ENCODE measurements around the gene GPR31.

The GPR31 gene

DNA sequence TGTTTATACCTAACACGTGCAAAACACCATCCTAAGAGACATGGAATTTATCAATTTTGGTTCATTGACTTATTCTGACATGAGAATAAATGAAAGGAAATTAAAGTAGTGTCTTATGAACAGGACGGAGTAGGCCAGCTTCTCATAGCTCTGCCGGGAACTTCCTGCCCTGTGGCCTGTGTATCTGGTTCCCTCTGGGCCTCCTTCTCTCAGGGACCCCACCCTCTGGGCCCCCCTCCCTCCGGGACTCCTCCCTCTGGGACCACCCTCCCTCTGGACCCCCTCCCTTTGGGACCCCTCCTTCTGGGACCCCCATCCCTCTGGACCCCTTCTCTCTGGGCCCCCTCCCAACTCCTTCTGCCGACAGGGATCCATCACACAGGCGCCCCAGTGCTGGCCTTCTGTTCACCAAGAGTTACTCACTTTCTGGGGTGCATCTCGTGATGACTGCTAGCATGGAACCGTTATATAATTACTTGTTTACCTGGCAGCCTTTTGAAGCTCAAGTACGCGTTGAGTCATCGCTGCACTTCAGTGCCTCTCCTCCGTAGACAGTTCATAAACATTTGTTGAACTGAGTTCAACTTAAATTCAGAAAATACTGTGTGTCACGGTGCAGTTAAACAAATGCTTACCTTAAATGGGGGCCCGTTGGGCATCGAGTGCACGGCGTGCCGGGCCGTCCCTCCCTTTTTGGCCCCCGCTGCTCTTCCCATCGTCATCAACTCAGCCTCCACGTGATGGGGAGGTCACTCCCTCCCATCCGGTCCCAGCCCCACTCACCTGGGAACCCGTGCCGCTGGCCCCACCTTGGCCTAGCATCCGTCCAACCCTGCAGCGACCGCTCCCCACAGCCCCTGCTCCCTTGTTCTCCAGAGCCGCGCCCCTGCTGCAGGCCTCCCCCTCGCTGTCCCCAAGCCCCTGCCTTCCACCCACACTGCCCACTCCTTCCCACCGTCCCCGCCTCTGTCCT is 26.8 kb downstream of the GPR31 start:
- H3K27me3 ChIP-seq (ENCODE audit: control insufficient read depth, insufficient read depth, low read length) = no peaks in the 10 kb centered on the region
- no peak overlapping the region for H2AFZ ChIP-seq
- H3K36me3 ChIP-seq (ENCODE audit: control insufficient read depth, insufficient read depth, low read length) = no peaks in the 10 kb centered on the region
- no peaks in the 10 kb centered on the region for H3K4me1 ChIP-seq
- no peaks in the 10 kb centered on the region for H3K79me2 ChIP-seq
- H3K4me2 ChIP-seq (ENCODE audit: low read length) = no peak overlapping the region
- H3K9ac ChIP-seq = no peak overlapping the region
- no peaks in the 10 kb centered on the region for H3K9me3 ChIP-seq (ENCODE audit: control insufficient read depth, low read length)
- H3K27ac ChIP-seq = no peak overlapping the region
- TF ChIP-seq, protein P1, sequence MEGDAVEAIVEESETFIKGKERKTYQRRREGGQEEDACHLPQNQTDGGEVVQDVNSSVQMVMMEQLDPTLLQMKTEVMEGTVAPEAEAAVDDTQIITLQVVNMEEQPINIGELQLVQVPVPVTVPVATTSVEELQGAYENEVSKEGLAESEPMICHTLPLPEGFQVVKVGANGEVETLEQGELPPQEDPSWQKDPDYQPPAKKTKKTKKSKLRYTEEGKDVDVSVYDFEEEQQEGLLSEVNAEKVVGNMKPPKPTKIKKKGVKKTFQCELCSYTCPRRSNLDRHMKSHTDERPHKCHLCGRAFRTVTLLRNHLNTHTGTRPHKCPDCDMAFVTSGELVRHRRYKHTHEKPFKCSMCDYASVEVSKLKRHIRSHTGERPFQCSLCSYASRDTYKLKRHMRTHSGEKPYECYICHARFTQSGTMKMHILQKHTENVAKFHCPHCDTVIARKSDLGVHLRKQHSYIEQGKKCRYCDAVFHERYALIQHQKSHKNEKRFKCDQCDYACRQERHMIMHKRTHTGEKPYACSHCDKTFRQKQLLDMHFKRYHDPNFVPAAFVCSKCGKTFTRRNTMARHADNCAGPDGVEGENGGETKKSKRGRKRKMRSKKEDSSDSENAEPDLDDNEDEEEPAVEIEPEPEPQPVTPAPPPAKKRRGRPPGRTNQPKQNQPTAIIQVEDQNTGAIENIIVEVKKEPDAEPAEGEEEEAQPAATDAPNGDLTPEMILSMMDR (IDR thresholded peaks at IDR 0.05) = no peak
- no peak overlapping the region for H3K4me3 ChIP-seq (ENCODE audit: low read depth, low read length)

DNA sequence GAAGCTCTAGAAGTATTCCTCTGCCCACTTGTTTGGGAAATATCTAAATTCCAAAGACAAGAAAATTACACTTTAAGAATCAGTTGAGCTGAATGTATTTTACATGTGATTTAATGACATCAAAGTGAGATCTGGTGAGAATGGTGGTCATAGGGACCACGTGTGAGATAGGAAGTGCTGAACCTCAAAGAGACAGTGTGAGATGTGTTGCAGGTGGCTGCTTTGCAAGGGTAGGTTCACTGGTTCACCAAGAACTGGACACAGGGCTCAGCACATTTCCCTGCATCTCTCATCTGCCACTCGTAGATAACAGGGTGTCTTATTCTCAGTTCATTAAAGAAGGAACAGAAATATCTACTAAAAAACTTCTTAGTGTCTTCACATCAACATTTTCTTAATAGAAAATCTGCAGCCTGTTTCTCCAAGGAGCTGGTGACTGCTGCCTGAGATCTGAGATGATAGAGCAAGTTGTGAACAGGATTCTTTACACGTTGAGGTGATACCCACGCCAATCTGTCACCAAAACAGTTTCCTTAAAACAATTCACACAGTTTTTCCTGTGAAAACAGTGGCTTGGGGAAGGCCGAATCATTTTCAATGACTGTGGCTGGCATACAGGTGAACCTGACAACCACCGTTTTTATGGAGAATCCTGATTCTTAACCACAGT is 27.6 kb downstream of the GPR31 start:
- Histone ChIP-seq H3K36me3 (ENCODE audit: control insufficient read depth, insufficient read depth, low read length) (no peaks in the 10 kb centered on the region), H3K27ac (no peak overlapping the region), H3K4me2 (ENCODE audit: low read length) (no peak overlapping the region)

DNA sequence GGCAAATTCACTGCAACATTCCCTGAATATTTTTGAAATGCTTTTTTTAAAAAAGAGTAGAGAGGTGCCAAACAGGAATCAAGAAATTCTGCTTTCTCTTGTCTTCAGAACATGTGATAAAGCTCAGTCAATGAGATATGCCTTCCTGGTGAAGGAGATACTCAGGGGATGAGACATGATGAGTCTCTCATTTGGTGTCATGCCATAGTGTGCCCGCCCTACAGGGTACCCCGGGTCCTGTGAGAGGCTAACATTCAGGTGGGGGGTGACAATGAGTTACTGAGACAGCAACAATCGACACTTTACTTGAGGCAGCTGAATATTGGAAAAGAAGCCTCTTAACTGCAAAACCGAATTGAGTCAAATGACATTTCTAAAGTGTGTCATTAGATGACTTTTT is 28.2 kb downstream of the GPR31 start:
- no peak overlapping the region for H3K27ac ChIP-seq
- no peaks in the 10 kb centered on the region for H3K79me2 ChIP-seq
- H2AFZ ChIP-seq = no peak overlapping the region
- no peaks in the 10 kb centered on the region for H3K4me1 ChIP-seq
- H3K27me3 ChIP-seq (ENCODE audit: control insufficient read depth, insufficient read depth, low read length) = no peaks in the 10 kb centered on the region
- H3K9me3 ChIP-seq (ENCODE audit: control insufficient read depth, low read length) = no peaks in the 10 kb centered on the region
- H3K4me2 ChIP-seq (ENCODE audit: low read length) = no peak overlapping the region
- TF ChIP-seq, protein P1 (IDR thresholded peaks at IDR 0.05) = no peak
- no peaks in the 10 kb centered on the region for H3K36me3 ChIP-seq (ENCODE audit: control insufficient read depth, insufficient read depth, low read length)
- H3K4me3 ChIP-seq (ENCODE audit: low read depth, low read length) = no peak overlapping the region
- H3K9ac ChIP-seq = no peak overlapping the region

More for the DNA sequence above, 27.6 kb downstream of the GPR31 start:
- Histone ChIP-seq H3K9me3 (ENCODE audit: control insufficient read depth, low read length) (no peaks in the 10 kb centered on the region), H3K27me3 (ENCODE audit: control insufficient read depth, insufficient read depth, low read length) (no peaks in the 10 kb centered on the region), H3K79me2 (no peaks in the 10 kb centered on the region), H2AFZ (no peak overlapping the region), H3K9ac (no peak overlapping the region), H3K4me1 (no peaks in the 10 kb centered on the region), H3K4me3 (ENCODE audit: low read depth, low read length) (no peak overlapping the region)
- TF ChIP-seq, protein P1 (IDR thresholded peaks at IDR 0.05) = no peak

DNA sequence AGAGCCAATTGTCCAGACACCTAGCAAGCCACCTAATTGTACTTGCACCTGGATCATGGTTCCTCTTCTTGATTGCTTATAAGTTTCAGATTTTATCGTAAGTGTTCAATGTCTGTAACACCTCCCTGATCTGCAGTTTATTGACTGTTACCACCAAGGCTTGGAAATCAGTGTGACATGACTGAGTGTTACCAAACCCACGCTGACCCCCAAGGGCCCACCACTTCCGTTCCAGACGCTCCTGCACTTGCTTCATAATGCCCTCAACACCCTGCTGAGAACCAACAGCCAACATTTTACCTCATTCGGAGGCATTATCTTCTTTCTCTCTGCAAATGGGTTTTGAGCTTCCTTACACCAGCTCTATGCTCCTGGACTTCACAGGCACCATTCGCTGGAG is 28.6 kb downstream of the GPR31 start:
- Histone ChIP-seq H3K9ac (no peak overlapping the region), H3K4me2 (ENCODE audit: low read length) (no peak overlapping the region), H3K36me3 (ENCODE audit: control insufficient read depth, insufficient read depth, low read length) (no peaks in the 10 kb centered on the region), H2AFZ (no peak overlapping the region), H3K4me3 (ENCODE audit: low read depth, low read length) (no peak overlapping the region), H3K27ac (no peak overlapping the region), H3K79me2 (no peaks in the 10 kb centered on the region), H3K9me3 (ENCODE audit: control insufficient read depth, low read length) (no peaks in the 10 kb centered on the region), H3K27me3 (ENCODE audit: control insufficient read depth, insufficient read depth, low read length) (no peaks in the 10 kb centered on the region), H3K4me1 (no peaks in the 10 kb centered on the region)
- TF ChIP-seq, protein P1 (IDR thresholded peaks at IDR 0.05) = no peak
